Measurements from ENCODE around the gene SRRM4.

SRRM4 gene

DNA sequence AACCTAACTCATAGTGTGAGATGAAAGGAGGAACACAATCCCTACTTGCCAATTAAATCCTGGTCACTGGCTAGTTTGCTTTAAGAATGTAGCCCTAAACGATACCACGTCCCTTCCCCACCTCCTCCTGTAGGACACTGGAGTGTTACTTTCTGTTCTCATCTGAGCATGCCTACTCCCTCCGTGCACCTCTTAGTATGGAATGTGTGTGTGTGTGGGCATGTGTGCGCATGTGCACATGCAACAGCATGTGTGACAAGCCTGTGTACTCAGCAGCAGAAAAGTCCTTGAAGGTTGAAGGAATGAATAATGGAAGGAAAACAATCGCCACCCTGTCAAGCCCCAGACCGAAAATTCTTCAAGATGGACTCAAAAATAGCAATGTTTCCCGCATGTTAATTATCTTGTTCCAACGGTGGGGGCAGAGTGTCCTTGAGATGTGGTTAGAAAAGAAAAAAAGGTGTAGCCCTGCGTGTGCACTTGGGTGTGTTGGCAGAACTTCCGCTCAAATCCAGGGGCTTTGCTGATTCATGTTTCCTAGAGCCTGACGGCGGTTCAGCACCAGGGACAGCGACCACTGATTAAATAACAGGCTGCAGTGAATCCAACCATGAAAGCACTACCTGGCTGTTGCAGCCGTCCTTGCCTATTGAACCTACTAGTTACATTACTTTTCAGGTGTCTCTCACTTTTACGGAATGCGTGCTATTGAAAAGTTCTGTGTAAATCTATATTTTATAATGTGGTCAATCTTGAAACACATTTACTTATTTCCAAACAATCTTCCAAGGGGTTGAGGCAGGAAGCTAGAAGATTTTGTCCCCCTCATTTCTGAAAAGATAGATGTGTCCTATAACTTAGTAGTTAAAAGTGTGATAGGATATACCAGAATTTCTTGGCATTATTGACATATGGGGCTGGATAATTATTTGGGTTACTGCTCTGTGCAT lies 79.8 kb downstream of the SRRM4 start:
- DNase-seq, result peak in 1 of 2 donors; percentile 23
- no peaks in the 10 kb centered on the region for H3K4me1 ChIP-seq
- no peaks in the 10 kb centered on the region for H3K27me3 ChIP-seq
- H3K9me3 ChIP-seq, result no peaks in the 10 kb centered on the region
- no peak overlapping the region for H3K27ac ChIP-seq
- no peak overlapping the region for H3K4me3 ChIP-seq
- no peaks in the 10 kb centered on the region for H3K36me3 ChIP-seq
- intact Hi-C loops (cut with DNase I; ENCODE audit: low total_unique reads), result no loop called here
- TF ChIP-seq CTCF (IDR thresholded peaks at IDR 0.05), result no peak

GRCh38 chr12:119068129-119068856 lies 87.0 kb downstream of the SRRM4 start:
- H3K4me1 ChIP-seq, result no peaks in the 10 kb centered on the region
- DNase-seq, result no peak
- intact Hi-C loops (cut with DNase I; ENCODE audit: low total_unique reads), result no loop called here
- no peaks in the 10 kb centered on the region for H3K27me3 ChIP-seq
- no peak overlapping the region for H3K4me3 ChIP-seq
- no peaks in the 10 kb centered on the region for H3K9me3 ChIP-seq
- TF ChIP-seq CTCF (IDR thresholded peaks at IDR 0.05), result no peak
- H3K27ac ChIP-seq, result no peak overlapping the region
- no peaks in the 10 kb centered on the region for H3K36me3 ChIP-seq

- Histone ChIP-seq H3K4me1 (no peaks in the 10 kb centered on the region), H3K9me3 (no peaks in the 10 kb centered on the region), H3K27me3 (no peaks in the 10 kb centered on the region), H3K4me3 (no peak overlapping the region), H3K36me3 (no peaks in the 10 kb centered on the region), H3K27ac (no peak overlapping the region)
- intact Hi-C loops (cut with DNase I; ENCODE audit: low total_unique reads), result no loop called here
- TF ChIP-seq CTCF (IDR thresholded peaks at IDR 0.05), result no peak
- no peak for DNase-seq
These were observed 87.9 kb downstream of the SRRM4 start for GRCh38 chr12:119069147-119069642.

GRCh38 chr12:119071176-119071575 lies 89.8 kb downstream of the SRRM4 start:
- Histone ChIP-seq H3K27ac (no peak overlapping the region), H3K4me1 (no peaks in the 10 kb centered on the region), H3K27me3 (no peaks in the 10 kb centered on the region), H3K4me3 (no peak overlapping the region), H3K9me3 (no peaks in the 10 kb centered on the region), H3K36me3 (no peaks in the 10 kb centered on the region)
- no peak for DNase-seq
- TF ChIP-seq CTCF (IDR thresholded peaks at IDR 0.05), result no peak
- intact Hi-C loops (cut with DNase I; ENCODE audit: low total_unique reads), result no loop called here

DNA sequence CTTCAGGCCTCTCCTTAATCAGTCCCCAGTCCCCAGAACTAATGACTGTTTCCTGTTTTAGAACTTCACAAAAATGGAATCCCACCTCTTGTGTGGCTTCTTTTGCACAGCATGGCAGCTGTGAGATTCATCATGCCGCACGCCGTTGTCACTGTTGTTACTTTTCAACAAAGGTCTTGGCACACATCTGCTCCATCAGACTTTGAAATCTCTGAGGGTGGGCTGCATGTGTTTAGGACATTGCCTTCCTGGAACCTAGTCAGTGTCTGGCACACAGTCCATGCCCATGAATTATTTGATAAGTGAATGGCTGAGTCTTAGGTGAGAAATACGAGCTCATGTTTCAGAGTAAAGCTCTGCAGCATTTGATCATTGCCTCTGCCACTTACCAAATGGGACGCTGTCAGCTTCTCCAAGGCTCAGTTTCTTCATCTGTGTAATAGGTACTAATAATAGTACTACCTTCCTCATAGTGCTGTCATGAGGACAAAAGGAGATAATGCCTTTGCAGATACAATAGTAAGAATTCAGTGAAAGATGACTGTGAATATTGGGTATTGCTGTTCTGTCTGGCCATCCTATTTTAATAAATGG lies 90.4 kb downstream of the SRRM4 start:
- Histone ChIP-seq H3K9me3 (no peaks in the 10 kb centered on the region), H3K4me1 (no peaks in the 10 kb centered on the region), H3K27ac (no peak overlapping the region), H3K4me3 (no peak overlapping the region), H3K27me3 (no peaks in the 10 kb centered on the region), H3K36me3 (no peaks in the 10 kb centered on the region)
- TF ChIP-seq CTCF (IDR thresholded peaks at IDR 0.05), result no peak
- no peak for DNase-seq
- intact Hi-C loops (cut with DNase I; ENCODE audit: low total_unique reads), result no loop called here

Data from tibial artery (tissue), 4 donors.